HepG2 (cell line): ENCODE measurements around the gene TAF5. TPM values are rescaled to one million over a fixed set of nuclear protein-coding genes. Genes with fewer than 3 reads are reported as not detected.
A peak's percentile ranks its signal among the peaks of the same experiment; 100 is the strongest.

Experiments used
- AGO1 ChIP-seq: fragments of 200-400 bp; formaldehyde crosslinking; IDR thresholded peaks from 2 replicates; pipeline ENCODE4 v1.6.1; 2017; ENCODE audit warnings: mild to moderate bottlenecking, low read depth, low read length, moderate library complexity; ENCODE audit not compliant: poor library complexity, severe bottlenecking
- AKAP8 ChIP-seq: sonication (generic); formaldehyde crosslinking; IDR thresholded peaks from 2 replicates; pipeline ENCODE4 v1.5.1; 2020; ENCODE audit warnings: mild to moderate bottlenecking, missing genetic modification reagents
- CHCHD3 ChIP-seq: sonication (generic); formaldehyde crosslinking; IDR thresholded peaks from 2 replicates; pipeline ENCODE4 v1.8.0; 2022; ENCODE audit warnings: mild to moderate bottlenecking, missing genetic modification reagents, moderate library complexity
- HMG20A ChIP-seq: IDR thresholded peaks from 2 replicates; pipeline ENCODE4 v1.6.1; 2016; ENCODE audit warnings: borderline replicate concordance
- PHF8 ChIP-seq: sonication (generic); formaldehyde crosslinking; IDR thresholded peaks from 2 replicates; pipeline ENCODE4 v1.5.0; 2020; ENCODE audit warnings: missing genetic modification reagents
- ZNF274 ChIP-seq: sonication (generic); formaldehyde crosslinking; IDR thresholded peaks from 2 replicates; pipeline ENCODE4 v1.5.1; 2020; ENCODE audit warnings: mild to moderate bottlenecking, missing genetic modification reagents
- ZNF547 ChIP-seq: sonication (generic); formaldehyde crosslinking; IDR thresholded peaks from 2 replicates; pipeline ENCODE4 v1.5.1; 2020; ENCODE audit warnings: mild to moderate bottlenecking, missing genetic modification reagents
- ZNF558 ChIP-seq: sonication (generic); formaldehyde crosslinking; IDR thresholded peaks from 2 replicates; pipeline ENCODE4 v1.9.0; 2022; ENCODE audit warnings: mild to moderate bottlenecking, missing genetic modification reagents, borderline replicate concordance
- ZNF703 ChIP-seq: sonication (generic); formaldehyde crosslinking; IDR thresholded peaks from 2 replicates; pipeline ENCODE4 v1.5.1; 2020; ENCODE audit warnings: missing genetic modification reagents, mild to moderate bottlenecking, moderate library complexity, borderline replicate concordance
- ZNF841 ChIP-seq: sonication (generic); formaldehyde crosslinking; IDR thresholded peaks from 2 replicates; pipeline ENCODE4 v1.8.1; 2023; ENCODE audit warnings: missing genetic modification reagents, borderline replicate concordance
- ZSCAN22 ChIP-seq: sonication (generic); formaldehyde crosslinking; IDR thresholded peaks from 2 replicates; pipeline ENCODE4 v1.4.0; 2020; ENCODE audit warnings: mild to moderate bottlenecking, missing genetic modification reagents
- polyA plus RNA-seq, 8 experiments: library from polyadenylated mRNA; depleted of rRNA in 3 of 8; stranded (reverse) in 7 of 8; unstranded in 1 of 8; fragments of >200 nt; fragmentation: Illumina TruSeq in 4 of 8; extraction: Trizol in 4 of 8; gene quantifications; 2 replicates each; pipeline versions ENCODE4 v1.2.1 to v1.2.3, GENCODE V29; 2011 to 2016; ENCODE audit warnings: low read depth in 4 of 8, missing spikeins in 1 of 8, mixed read lengths in 1 of 8; ENCODE audit not compliant: insufficient read depth in 1 of 8
- total RNA-seq, 5 experiments: library from RNA; depleted of rRNA; stranded (reverse); fragments of >200 nt; fragmentation: Illumina TruSeq; extraction: Trizol; gene quantifications; 2 replicates each; pipeline ENCODE4 v1.2.3, GENCODE V29; 2016; ENCODE audit warnings: low read depth in 1 of 5
- TF ChIP-seq, protein P1 (sequence below): sonication (generic); formaldehyde crosslinking; IDR thresholded peaks from 2 replicates; pipeline ENCODE4 v1.9.0; 2022; ENCODE audit warnings: low read depth, missing genetic modification reagents
- TF ChIP-seq, protein P2 (sequence below): sonication (generic); formaldehyde crosslinking; IDR thresholded peaks from 2 replicates; pipeline ENCODE4 v1.5.0; 2020; ENCODE audit warnings: mild to moderate bottlenecking, low read depth, missing genetic modification reagents, borderline replicate concordance
- TF ChIP-seq, protein P3 (sequence below): sonication (generic); formaldehyde crosslinking; IDR thresholded peaks from 2 replicates; pipeline ENCODE4 v1.5.1; 2020; ENCODE audit warnings: missing genetic modification reagents, mild to moderate bottlenecking, borderline replicate concordance
- TF ChIP-seq, protein P4 (sequence below): sonication (generic); formaldehyde crosslinking; IDR thresholded peaks from 2 replicates; pipeline ENCODE4 v1.5.0; 2020; ENCODE audit warnings: missing genetic modification reagents, mild to moderate bottlenecking, borderline replicate concordance
- TF ChIP-seq, protein P5 (sequence below): sonication (generic); formaldehyde crosslinking; IDR thresholded peaks from 2 replicates; pipeline ENCODE4 v1.4.0; 2020; ENCODE audit warnings: missing genetic modification reagents, borderline replicate concordance

TAF5 gene
- total and polyA plus RNA-seq, 2 of the 13 experiments (the other 11 are each of a cell fraction or from before 2014, with no cell fraction given) = 3.8 to 8.7 TPM

DNA sequence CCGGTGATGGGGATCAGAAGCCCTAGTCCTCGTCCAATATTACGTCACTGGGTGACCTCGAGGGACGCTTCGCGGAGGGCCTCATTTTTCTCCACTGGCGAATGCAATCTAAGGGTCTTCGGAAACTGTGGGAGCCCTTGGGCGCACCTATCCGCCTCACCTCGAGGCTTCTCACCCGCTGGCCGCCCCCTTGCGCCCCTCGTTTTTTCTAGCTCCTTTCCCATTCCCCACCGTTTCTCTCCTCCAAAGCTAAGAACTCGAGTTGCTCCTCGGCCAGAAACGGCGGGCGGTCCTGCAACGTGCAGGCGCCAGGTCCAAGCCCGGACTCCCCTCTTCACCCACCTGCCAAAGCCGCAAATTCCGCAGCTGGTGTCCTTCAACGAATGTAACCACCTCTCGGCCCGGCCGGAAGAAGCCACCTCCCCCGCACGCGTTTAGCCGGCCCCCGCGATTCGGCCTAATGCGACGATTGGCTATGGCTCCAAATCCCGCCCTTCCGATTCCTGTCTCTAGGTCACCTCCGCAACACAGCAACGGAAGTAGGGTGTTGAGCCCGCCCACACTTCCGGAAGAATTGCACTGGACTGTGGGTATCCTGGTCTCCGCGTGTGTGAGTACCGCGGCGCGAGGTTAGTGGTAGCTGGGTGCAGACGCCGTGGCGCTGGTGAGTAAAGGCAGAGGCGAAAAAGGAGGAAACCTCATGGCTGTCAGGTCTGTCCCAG, 28.5 kb downstream of the TAF5 start, which contains the start of the genes ATP5MK and PDCD11 (continued):
- TF ChIP-seq, protein P1, sequence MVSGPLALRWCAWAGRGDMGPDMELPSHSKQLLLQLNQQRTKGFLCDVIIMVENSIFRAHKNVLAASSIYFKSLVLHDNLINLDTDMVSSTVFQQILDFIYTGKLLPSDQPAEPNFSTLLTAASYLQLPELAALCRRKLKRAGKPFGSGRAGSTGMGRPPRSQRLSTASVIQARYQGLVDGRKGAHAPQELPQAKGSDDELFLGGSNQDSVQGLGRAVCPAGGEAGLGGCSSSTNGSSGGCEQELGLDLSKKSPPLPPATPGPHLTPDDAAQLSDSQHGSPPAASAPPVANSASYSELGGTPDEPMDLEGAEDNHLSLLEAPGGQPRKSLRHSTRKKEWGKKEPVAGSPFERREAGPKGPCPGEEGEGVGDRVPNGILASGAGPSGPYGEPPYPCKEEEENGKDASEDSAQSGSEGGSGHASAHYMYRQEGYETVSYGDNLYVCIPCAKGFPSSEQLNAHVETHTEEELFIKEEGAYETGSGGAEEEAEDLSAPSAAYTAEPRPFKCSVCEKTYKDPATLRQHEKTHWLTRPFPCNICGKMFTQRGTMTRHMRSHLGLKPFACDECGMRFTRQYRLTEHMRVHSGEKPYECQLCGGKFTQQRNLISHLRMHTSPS (CRISPR knock-in tag) = no peak; the same call in 1 of the 2 replicates
- TF ChIP-seq HMG20A (CRISPR knock-in tag) (no peak), ZNF547 (peak; percentile 73), PHF8 (CRISPR knock-in tag) (peak; percentile 91), AKAP8 (no peak; the same call in 1 of the 2 replicates), AGO1 (peak; percentile 53), ZNF841 (CRISPR knock-in tag) (0 out of 2 replicates have a peak, but pooled peaks have one; percentile 31), CHCHD3 (no peak), ZSCAN22 (CRISPR knock-in tag) (no peak), ZNF558 (CRISPR knock-in tag) (no peak), ZNF703 (CRISPR knock-in tag) (no peak; the same call in 1 of the 2 replicates), ZNF274 (0 out of 2 replicates have a peak, but pooled peaks have one; percentile 85)
- TF ChIP-seq, protein P2, sequence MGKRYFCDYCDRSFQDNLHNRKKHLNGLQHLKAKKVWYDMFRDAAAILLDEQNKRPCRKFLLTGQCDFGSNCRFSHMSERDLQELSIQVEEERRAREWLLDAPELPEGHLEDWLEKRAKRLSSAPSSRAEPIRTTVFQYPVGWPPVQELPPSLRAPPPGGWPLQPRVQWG (CRISPR knock-in tag) = no peak
- TF ChIP-seq, protein P3, sequence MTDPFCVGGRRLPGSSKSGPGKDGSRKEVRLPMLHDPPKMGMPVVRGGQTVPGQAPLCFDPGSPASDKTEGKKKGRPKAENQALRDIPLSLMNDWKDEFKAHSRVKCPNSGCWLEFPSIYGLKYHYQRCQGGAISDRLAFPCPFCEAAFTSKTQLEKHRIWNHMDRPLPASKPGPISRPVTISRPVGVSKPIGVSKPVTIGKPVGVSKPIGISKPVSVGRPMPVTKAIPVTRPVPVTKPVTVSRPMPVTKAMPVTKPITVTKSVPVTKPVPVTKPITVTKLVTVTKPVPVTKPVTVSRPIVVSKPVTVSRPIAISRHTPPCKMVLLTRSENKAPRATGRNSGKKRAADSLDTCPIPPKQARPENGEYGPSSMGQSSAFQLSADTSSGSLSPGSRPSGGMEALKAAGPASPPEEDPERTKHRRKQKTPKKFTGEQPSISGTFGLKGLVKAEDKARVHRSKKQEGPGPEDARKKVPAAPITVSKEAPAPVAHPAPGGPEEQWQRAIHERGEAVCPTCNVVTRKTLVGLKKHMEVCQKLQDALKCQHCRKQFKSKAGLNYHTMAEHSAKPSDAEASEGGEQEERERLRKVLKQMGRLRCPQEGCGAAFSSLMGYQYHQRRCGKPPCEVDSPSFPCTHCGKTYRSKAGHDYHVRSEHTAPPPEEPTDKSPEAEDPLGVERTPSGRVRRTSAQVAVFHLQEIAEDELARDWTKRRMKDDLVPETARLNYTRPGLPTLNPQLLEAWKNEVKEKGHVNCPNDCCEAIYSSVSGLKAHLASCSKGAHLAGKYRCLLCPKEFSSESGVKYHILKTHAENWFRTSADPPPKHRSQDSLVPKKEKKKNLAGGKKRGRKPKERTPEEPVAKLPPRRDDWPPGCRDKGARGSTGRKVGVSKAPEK (CRISPR knock-in tag) = no peak
- TF ChIP-seq, protein P4, sequence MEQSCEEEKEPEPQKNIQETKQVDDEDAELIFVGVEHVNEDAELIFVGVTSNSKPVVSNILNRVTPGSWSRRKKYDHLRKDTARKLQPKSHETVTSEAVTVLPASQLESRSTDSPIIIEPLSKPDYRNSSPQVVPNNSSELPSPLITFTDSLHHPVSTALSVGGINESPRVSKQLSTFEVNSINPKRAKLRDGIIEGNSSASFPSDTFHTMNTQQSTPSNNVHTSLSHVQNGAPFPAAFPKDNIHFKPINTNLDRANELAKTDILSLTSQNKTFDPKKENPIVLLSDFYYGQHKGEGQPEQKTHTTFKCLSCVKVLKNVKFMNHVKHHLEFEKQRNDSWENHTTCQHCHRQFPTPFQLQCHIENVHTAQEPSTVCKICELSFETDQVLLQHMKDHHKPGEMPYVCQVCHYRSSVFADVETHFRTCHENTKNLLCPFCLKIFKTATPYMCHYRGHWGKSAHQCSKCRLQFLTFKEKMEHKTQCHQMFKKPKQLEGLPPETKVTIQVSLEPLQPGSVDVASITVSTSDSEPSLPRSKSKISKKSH (CRISPR knock-in tag) = peak; percentile 95
- TF ChIP-seq, protein P5, sequence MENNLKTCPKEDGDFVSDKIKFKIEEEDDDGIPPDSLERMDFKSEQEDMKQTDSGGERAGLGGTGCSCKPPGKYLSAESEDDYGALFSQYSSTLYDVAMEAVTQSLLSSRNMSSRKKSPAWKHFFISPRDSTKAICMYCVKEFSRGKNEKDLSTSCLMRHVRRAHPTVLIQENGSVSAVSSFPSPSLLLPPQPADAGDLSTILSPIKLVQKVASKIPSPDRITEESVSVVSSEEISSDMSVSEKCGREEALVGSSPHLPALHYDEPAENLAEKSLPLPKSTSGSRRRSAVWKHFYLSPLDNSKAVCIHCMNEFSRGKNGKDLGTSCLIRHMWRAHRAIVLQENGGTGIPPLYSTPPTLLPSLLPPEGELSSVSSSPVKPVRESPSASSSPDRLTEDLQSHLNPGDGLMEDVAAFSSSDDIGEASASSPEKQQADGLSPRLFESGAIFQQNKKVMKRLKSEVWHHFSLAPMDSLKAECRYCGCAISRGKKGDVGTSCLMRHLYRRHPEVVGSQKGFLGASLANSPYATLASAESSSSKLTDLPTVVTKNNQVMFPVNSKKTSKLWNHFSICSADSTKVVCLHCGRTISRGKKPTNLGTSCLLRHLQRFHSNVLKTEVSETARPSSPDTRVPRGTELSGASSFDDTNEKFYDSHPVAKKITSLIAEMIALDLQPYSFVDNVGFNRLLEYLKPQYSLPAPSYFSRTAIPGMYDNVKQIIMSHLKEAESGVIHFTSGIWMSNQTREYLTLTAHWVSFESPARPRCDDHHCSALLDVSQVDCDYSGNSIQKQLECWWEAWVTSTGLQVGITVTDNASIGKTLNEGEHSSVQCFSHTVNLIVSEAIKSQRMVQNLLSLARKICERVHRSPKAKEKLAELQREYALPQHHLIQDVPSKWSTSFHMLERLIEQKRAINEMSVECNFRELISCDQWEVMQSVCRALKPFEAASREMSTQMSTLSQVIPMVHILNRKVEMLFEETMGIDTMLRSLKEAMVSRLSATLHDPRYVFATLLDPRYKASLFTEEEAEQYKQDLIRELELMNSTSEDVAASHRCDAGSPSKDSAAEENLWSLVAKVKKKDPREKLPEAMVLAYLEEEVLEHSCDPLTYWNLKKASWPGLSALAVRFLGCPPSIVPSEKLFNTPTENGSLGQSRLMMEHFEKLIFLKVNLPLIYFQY = peak; percentile 35; the same call in 1 of the 2 replicates
